T-helper 9 cell (primary cell): ENCODE results near the gene BAIAP2L1.

Experiments used
- DNase-seq: peaks from one replicate; pipeline ENCODE4 v3.0.0-alpha.2; 2020

Gene BAIAP2L1

GRCh38 chr7:98265841-98266271 lies 135.0 kb downstream of the BAIAP2L1 start:
- no peak for DNase-seq

DNA sequence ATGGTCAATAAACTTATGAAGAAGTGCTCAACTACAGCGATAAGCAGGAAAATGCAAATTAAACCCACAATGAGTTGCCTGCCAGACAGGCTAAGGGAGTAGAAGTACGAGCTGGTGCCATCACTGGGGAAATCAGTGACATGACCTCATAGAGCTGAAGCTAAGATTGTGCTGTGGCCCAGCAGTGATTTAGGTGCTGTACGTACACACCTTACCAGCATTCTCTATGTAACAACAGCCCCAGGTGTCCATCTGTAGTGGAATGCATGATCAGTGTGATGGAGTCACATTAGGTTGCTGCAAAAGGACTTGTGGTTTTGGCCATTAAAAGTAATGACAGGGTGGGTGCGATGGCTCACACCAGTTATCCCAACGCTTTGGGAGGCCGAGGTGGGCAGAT lies 143.2 kb downstream of the BAIAP2L1 start:
- no peak for DNase-seq

DNA sequence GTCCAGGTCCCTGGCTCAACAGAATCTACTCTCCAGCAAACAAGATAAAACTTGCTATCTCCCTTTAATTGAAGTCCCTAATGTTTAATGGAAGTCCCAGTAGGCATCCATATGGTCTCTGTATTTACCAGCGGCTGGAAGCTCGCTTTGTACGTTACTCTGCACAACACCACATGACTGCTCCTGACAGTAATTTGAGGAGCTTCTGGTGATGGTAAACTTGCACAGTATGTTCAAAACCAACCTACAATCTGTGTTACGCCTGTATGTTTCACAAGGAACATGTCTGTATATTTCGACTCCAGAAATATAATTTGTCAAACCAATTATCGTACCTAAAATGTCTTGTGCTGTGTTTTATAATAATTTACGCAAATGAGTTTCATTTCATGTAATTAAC lies 144.5 kb downstream of the BAIAP2L1 start:
- no peak for DNase-seq

DNA sequence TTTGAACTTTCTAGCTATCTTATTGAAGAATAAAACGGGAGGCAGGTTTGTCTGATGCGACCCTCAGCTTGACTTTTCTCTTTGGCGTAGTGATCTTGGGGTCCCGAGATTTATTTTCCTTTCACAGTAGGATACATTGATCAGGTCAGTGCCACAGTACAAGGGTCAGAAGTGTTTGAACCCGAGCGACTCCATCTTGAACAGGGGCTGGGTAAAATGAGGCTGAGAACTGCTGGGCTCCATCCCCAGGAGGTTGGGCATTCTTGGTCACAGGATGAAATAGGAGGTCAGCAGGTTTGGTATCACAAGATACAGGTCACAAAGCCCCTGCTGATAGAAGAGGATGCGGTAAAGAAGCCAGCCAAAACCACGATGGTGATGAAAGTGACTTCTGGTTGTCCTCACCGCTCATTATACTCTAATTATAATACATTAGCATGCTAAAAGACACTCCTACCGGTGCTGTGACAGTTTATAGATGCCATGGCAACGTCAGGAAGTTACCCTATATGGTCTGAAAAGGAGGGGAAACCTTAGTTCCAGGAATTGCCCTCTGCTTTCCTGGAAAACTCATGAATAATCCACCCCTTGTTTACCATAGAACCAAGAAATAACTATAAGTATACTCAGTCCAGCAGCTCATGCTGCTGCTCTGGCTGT lies 145.8 kb downstream of the BAIAP2L1 start:
- DNase-seq = no peak

DNA sequence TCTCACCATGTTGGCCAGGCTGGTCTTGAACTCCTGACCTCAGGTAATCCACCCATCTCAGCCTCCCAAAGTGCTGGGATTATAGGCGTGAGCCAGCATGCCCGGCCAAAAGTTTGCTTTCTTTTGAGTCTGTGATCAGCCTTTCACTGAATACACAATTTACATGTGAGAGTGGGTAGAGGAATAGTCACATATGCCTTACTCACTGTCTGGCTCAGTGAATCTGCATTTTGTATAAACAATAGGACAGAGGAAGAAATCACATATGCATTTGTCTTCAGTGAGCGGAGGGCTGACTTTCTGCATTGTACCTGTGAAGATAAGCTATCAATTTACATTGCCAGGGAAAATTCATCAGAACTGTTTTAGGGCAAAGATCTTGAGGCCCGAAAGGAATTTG lies 146.4 kb downstream of the BAIAP2L1 start:
- DNase-seq = no peak

- no peak for DNase-seq
These were observed 148.3 kb downstream of the BAIAP2L1 start for GRCh38 chr7:98252425-98253054.

- peak; percentile 75 for DNase-seq
These were observed 149.1 kb downstream of the BAIAP2L1 start, which contains the start of gene TECPR1 for GRCh38 chr7:98251601-98252424. Gene TECPR1 (minus strand): TSS chr7:98252232. CDS start chr7:98246146, 6,086 bp downstream.

- no peak for DNase-seq
These were observed 149.7 kb downstream of the BAIAP2L1 start for GRCh38 chr7:98251231-98251600.

DNA sequence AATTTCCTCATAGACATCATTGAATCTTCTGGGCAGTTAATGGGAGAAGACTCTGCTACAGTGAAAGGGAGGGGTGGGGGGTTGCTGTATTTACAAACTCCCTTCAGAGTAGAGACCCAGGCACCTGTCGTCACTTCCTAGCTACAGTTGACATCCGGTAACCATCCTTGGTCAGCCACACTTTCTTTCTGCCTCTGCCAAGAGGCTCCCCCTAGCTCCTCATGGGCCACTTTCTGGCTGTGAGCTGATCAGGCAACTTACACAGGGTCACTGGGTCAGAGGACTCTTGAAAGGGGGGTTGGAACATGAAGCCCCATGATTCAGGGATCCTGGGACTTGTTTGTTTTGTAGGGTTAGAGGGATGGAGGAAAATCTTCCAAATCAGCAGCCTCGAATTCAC lies 150.1 kb downstream of the BAIAP2L1 start:
- DNase-seq = peak; percentile 21

DNA sequence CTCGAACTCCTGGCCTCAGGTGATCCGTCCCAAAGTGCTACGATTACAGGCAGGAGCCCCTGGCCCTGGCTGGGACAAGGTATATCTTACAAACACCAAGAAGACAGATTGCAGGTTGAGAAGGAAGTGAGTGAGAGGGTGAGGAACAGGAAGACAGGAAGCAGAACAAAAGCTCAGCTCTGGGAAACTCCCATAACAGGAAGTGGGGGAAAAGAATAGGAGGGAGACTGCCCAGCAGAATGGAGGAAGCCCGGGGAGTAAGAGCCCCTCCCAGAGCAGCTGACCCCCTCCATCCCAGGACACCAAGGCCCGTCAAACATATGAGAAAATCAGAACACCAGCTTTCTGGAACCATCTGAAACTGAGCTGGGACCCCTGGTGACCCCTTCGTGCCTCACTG lies 151.8 kb downstream of the BAIAP2L1 start:
- no peak for DNase-seq

DNA sequence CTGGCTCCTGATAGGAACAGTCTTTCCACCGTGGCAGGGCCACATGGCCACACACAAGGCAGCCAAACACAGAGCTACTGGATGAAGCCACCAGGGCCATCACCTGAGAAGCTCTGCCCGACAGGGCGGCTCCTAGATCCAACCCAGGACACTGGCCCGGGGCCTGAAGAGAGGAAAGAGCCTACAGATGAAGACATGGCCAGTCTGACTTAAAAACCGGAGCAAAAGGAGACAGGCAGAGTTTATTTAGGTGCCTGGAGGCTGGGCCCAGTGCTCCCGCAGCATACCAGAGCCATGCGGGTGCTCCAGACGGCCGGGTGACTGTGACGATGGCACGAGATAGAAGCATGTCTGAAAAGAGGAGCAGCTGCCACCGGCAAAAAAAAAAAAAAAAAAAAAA lies 152.7 kb downstream of the BAIAP2L1 start:
- no peak for DNase-seq

GRCh38 chr7:98244871-98245270 lies 156.0 kb downstream of the BAIAP2L1 start:
- DNase-seq = no peak

DNA sequence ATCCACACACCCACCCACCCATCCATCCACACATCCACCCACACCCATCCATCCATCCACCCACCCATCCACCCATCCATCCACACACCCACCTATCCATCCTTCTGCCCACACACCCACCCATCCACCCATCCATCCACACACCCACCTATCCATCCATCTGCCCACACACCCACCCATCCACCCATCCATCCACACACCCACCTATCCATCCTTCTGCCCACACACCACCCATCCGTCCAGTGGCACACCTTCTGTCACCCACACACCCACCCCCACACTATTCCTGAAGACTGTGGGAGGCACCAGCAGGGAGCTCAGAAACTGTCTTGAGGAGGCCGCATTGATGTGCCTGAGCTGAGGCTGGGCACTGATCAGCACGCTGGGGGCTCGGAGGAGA lies 158.0 kb downstream of the BAIAP2L1 start:
- DNase-seq = no peak

- DNase-seq = no peak
These were observed 158.5 kb downstream of the BAIAP2L1 start for GRCh38 chr7:98242342-98242741.

DNA sequence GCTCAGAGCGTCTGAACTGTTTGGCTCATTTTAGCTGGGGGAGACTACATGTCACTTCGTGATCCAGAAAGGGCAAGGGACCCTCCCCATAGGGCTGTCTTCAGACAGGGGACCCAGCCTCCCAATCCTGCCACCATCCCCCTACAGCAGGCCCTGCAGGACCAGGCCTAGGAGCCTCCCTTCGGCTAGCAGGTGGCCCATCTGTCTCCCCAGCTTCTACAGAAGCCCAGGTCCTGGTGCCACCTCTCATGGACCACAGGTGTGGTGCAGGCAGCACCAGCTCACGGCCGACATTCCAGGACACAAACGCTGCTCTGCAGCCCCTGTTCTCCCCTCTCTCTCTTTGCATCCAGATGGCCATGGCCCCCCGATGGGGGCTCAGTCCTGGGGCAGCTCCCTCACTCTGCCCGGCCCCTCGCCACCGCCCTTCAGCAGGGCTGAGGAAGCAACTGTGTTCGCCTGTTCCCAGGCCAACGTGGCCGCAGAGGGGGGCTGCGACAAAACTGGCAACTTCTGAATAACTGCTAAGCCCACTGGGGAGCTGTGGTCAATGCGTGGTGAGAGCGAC lies 159.1 kb downstream of the BAIAP2L1 start:
- DNase-seq = no peak
